Pulmonary artery endothelial cell (primary cell): ENCODE measurements around the gene OPCML. TPM values are rescaled to one million over a fixed set of nuclear protein-coding genes. Genes with fewer than 3 reads are reported as not detected.

ENCODE experiments used
- DNase-seq: peaks from one replicate; pipeline ENCODE4 v3.0.0-alpha.2; 2011; ENCODE audit warnings: low read depth, low spot score
- total RNA-seq: library from RNA; depleted of rRNA; stranded (reverse); fragments of >200 nt; gene quantifications from 2 replicates; pipeline ENCODE4 v1.2.3, GENCODE V29; 2014

The OPCML gene
- total RNA-seq, 1 donor from 2014 or later, result not detected

DNA sequence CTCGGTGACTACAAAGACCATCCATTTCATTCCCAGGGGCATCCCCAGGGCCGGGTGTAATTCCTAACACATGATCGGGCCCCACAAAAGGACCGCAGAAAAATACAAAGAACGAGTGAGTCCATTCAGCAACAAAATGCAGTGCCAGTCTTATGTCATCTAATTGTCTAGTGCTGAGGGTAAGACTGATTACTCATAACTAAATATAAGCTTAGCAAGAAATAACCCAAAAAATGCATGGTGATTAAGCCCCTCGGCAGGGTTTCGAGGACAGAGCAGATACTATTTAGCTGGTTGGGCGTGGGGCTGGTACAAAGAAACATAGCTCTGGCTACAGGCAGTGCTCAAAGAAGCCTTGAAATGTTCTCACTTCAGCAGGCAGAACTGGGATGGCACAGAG, 1078.9 kb downstream of the OPCML start:
- no peak for DNase-seq

DNA sequence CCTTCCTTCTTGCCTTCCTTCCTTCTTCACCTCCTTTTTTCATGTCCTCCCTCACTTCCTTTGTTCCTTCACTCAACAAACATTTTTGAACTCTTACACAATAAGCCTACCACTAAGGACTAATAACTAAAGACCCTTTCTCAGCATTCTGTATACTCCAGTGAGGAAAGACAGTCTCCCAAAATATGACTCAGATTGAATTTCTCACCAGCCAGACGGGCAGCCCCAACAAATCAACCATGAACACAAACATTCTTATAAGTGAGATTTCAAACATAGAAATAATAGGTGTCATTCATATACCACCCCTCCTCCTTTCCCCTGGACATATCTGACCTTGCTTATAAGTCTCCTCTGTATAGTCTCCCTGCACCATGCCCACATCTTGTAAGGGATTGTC, 1079.7 kb downstream of the OPCML start:
- no peak for DNase-seq

DNA sequence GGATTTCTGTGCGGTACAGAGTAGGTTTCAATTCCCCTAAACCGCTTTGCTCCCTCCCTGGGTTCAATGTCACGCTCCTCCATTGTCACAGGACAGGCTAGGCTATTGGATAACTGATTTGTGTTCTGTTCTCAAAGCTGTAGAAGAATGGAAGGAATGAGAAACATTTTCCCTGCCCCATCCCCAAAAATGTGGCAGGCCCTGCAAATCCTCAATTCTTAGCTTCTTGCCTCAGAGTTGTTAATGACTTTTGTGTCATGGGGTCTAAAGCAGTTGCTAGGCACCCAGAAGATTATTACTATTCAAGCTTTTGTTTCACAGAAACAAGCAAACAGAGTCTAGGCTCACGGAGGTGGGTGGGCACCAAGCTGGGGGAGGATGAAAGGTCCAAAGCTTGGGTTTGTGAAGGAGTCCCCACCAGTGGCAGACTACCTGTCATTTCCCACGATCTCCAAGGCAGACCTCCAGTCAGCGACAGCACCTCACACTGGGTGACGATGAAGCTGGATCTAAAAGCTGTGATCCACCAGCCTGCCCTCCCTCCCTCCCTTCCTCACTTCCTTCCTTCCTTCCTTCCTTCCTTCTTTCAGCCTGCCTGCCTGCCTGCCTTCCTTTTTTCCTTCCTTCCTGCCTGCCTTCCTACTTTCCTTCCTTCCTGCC, 1080.2 kb downstream of the OPCML start:
- DNase-seq, result no peak

DNA sequence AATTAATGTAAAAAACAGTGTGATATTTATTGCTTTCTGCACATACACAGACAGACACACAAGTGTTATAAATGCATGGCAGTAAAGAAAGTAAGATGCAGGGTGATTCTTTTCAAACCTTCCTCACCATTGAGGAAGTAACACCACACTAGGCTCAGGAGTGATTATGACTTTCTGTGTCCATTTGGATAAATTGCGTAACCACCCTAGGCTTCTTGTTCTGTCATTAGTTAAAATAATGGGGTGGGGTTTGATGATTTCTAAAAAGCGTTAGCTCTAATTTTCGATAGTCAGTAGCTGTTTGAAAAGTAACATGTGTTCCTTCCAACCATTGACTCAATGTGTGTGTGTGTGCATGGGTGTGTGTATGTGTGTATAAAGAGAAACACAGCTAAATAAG, 1081.7 kb downstream of the OPCML start:
- DNase-seq, result no peak

DNA sequence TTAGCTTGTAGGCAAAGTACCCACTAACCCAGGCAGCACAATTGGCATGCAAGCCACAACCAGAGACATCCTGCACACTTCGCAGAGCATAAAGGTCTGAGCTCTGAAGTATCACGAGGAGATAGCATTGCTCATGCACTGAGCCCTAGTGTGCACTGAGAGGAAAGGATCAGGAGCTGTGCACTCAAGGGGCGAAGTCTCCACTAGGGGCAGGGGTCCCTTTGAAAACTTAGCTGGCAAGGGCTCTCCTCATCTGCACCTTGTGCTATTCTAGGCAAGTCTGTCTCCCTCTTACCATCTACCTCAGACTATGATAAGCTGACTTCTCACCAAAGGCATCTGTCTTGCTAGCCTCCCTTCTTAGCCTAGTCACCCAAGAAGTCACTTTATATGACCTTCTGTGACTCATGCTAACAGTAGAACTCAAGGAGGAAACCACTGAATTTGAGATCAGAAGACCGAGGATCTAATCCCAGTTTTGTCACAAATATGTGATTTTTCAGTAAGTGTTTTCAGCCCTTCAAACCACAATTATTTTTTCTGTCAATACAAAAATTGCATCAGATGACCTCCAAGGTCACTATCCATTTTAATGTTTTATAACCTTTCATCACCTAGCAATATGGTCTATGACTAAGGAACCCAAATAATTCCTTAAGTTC, 1083.8 kb downstream of the OPCML start:
- DNase-seq, result no peak

DNA sequence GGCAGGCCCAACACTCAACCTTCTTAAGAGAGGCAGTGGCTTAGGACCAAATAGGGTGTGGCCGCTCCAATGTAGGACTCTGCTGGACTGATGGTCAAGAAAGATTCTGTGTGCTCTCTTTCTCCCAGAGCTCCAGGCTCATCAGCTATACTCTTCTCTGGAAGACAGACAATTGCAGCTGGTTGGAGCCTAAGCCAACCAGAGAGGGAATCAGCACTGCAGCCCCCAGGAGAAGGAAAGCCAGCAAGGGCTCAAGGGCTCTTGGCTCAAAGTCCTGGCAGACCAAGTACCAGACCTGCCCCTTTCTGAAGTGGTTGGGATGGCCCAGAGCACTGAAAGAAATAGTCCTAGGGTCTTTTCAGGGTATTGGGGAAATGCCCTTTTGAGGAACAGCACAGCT, 1084.5 kb downstream of the OPCML start:
- DNase-seq, result no peak

DNA sequence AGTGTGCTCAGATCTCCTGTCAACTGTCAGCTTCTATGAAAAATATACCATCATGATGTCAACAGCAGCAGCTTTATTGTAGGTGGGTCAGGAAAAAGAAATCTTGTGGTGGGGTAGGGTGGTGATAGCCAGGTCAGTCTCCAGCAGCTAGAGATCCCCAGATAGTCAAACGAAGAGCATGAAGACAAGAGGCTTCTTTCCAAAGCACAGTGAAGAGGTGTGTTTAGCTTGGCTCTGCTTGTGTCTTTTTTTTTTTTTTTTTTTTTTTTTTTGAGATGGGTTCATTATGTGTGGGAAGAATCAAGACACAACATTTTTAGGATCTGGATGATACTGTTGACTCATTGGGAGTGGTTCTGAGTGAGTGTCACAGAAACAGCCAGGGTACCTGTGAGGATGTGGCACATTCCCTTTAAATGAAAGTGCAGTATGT, 1086.4 kb downstream of the OPCML start:
- DNase-seq, result no peak

DNA sequence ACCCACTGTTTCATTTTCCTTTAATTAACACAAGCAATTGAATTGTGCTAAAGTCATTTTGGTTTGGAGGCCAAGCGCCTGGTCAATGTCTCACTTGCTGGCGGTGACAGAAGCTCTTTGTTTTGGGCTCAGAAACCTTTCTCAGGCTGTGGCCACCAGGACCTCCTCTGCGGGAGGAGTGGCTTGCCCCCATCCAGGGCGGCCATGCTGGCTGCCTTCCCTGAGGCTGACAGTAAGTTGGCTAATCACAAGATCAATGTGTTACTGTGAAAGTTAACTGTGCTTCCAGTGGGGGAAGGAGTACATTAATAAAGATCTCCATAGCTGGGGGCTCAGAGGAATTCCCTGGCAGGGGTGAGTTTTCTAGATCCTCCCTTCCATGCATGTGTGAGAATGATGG, 1087.4 kb downstream of the OPCML start:
- no peak for DNase-seq

DNA sequence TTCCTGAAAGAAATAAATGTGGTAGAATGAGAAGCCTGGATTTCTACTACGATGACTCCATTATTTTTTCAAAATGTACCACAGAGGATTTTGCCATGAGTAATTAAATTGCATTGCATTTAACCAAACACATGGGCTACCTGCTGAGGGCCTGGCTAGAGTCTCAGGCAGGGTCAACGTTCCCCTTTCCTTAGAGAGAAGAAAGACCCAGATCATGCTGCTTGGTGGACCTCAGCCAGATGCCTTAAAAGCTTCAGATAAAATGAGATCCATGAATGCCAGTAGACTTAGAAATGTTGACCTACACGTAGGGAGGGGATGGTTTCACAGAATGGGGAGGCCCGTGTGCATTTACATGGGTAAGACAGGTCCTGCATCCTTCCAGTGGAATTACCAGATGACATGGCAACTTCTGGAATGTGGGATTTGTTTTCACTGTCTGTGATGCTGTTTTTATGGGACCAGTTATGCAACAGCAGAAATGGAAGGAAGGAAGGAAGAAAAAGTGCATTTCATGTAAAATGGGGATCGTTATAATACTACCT, 1092.5 kb downstream of the OPCML start:
- DNase-seq, result no peak

DNA sequence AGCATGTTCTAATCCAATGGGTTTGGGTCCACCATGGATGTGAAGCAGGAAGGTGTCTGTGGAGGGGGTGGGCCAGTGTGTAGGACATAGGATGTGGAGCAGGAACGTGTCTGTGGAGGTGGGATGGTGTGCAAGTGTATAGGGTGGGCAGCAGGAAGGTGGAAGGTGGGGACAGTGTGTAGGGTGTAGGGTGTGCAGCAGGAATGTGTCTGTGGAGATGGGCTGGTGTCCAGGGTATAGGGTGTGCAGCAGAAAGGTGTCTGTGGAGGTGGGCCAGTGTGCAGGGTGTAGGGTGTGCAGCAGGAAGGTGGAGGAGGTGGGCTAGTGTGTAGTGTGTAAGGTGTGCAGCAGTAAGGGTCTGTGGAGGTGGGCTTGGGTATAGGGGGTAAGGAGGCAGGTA, 1093.9 kb downstream of the OPCML start:
- DNase-seq, result no peak

DNA sequence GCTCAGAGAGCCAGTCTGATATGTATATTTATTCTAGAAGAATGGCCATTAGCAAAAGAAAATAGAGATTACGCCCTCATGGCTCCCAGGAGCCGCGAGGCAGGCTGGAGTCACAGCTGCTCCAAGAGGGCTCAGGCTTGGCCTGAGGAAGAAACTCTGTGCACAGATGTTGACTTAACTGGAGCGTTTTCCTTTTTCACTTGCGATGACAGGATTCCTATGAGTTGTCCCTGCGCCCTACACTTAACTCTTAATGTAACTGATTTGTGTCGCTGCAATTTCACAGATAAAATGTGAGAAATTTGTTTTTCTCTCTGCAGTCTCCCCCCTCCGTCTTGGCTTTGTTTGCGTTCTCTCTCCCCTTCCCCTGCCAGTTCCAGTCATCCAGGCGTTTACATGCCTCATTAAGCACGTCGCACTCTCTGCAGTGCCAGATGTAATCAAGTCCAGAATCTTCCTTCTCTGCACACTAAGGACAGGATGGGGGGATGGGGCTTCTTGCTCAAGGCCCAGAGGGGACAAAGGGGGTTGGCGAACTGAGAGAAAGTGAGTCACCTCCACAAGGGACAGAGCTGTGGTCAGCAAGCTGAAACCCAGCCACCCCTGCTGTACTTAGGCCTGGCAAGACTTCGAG, 1101.8 kb downstream of the OPCML start:
- DNase-seq, result no peak

DNA sequence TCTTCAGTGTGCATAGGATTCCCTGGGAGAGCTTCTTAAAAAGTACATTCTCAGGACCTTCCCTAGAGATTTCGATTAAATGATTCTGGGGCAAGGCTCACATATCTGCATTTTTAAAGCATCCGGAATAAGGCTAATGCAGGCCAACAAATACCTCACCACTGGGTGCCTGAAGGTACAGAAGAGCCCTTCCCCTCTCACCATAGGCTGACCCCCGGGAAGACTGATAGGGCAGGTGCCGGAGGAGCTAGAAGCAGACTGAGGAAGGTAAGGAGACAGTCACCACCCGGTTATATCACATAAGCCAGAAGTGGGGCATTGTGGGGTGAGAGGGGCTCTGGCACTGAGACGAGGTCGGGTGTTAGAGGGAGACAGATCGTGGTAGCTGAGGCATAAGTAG, 1102.6 kb downstream of the OPCML start:
- no peak for DNase-seq

DNA sequence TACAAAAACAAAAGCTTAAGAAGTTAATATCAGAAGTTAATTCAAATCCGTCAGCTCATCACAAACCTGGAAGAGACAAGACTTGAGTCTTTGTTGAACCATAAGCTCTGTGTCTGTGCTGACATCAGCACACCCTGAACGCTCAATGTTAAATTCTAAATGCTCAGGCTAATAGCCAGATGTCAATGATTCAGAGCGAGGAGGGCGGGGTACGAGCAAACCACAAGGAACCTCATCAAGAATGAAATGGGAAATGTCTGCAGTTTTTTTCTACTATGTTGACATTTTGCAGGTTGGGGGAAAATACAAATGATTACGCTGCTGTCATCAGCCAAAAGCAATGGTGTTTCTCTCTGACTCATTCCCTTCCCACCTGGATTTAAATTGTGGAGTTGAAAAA, 1104.7 kb downstream of the OPCML start:
- DNase-seq, result no peak

DNA sequence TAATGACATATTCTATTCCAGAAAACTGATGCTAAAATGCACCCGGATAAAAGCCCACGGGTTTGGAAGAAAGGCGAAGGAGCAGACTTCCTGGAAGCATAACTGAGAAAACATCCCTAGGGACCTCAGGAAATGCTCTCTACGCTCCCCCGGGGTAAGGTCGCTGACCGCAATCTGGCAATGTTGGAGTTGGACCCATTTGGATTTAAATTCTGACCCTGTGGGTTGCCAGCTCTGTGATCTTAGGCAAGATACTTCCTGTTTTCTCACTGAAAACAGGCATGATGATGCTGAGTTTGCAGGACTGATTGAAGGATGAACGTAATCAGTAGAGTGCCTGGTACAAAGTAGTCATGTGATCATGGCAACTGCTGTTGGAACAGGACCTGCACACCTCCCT, 1107.9 kb downstream of the OPCML start:
- DNase-seq, result no peak

DNA sequence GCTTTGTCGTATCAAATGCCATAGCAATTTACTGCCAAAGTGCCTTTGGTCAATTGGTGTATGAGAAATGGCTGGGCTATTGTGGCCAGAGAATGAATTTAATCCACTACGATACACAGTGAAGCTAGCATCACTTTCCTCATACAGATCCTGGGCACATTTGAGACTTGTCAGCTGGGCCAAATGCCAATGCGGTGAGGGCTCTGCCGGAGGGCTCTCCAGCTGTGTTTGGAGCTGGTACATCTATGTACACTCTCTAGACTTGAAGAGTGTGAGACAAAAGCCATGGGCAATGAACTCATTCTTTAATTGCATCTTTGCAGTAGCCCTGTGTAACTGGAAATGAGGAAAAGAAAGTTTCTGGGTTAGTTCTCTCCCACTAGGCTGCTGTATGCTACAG, 1109.0 kb downstream of the OPCML start:
- DNase-seq, result no peak

DNA sequence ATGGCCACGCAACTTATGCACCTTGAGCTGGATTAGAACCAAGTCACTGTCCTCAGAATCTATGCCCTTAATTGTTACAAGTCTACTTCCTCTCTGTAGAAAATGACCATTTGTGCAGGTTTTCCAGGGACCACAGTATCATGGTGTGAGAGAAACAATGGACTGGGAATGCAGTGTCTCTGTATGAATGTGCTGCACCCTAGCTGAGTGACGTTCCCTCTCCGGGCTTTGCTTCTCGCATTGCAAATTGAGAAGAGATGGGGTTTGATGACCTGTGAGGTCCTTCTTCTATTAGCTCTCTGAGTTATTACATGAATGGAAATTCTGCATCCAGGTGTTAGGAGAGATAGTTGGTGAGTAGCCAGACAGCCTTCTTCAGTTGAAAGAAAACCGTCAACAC, 1109.6 kb downstream of the OPCML start:
- DNase-seq, result no peak

DNA sequence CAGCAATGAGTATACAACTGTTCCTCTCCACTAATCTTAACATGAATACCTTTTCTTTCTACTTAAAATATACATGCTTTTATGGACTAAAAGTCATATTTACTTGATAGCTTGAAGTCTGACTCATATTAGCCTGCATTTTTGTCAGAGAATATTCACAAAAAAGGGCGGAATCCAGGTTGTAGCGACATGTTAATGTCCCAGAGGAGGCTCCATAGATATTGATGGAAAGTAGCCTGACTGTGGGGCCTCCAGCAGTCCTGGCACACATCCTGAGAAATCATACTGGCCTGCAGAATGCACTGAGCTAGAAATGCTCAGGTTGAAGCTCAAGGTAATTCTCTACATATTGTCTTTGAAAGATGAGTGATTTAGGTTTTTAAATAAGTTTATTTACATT, 1110.7 kb downstream of the OPCML start:
- no peak for DNase-seq

DNA sequence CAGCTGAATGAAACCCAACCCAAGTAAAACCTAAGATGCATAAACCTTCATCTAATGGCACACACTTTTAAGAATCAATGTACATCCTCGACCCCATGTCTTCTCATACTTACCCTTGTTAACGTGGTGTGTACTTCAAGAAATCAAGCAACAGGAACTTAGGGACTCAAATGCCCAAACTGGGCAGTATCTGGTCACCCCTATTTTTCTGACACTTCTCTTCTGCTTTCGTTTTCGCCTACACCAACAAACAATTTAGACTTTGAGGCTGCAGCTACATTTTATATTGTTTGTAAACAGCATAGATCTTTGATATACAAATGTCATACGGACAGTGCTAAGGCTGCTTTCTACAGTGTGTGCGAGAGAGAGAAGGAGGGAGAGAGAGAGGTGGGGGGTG, 1117.8 kb downstream of the OPCML start:
- no peak for DNase-seq

DNA sequence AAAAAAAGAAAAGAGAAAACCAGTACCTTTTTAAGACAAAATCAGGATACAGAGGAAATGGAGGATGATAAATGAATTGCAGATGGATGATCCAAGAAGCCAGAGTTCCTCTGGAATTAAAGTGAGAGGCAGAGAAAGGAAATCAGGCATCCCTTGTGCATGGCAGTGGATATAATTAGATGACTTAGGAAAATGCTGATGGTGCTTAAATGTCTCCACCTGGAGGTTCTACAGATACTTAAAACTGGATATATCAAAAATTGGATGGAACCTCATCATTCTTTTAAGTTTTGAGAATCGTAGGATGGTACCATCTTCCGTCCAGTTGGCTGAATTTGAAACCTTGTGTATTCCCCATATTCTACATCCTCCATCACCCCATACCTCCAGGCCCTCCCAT, 1121.9 kb downstream of the OPCML start:
- no peak for DNase-seq

DNA sequence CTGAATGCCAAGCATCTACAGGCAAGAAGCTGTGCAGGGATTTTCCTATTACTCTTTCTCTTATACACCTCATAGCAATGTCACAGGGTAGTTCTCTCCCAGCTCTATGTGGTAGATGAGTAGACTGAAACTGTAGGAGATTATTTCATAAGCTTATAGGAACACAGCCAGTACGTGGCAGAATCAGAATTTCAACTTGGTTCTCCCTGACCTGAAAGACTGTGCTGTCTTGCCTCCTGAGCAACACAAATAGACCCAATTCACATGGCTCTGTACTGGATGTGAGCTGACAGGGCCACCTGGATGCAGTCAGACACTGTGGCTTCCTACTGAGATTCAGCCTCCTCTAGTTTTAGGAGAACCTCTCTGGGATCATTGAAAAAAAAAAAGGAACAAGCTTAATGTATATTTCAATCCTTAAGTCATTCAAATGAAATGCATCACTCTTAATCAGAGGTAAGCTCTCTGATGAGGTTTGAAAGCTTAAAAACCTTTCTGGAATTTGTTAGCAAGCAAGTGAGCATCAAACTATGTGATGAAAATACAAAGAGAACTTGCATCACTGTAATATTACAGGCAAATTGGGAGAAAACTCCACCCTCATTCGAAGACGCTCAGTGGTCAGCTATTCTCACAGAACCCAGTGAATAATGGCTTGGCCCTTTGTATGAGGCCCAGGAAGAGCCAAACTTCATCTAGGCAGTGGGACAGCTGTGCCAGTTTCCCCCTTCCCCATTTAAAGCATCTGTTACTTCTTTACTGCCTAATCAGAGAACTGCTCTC, 1122.5 kb downstream of the OPCML start:
- no peak for DNase-seq

DNA sequence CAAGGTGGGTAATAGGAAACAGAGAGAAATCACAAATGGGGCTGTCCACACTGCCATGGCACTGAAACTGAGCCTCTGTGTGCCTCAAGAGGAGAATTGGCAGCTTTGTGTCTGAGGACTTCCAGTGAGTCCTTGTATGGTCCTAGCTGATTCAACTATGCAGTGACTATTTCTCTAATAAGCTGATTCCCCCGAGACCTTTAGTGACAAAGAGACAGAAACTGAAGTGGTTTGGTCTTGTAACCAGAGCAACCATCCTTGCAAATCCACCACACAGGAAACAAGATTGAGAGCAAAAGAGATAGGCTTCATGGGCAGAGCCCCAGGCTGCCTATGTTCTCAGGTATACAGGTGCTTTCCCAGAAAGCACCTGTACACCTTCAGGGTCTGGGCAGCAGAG, 1123.4 kb downstream of the OPCML start:
- no peak for DNase-seq

DNA sequence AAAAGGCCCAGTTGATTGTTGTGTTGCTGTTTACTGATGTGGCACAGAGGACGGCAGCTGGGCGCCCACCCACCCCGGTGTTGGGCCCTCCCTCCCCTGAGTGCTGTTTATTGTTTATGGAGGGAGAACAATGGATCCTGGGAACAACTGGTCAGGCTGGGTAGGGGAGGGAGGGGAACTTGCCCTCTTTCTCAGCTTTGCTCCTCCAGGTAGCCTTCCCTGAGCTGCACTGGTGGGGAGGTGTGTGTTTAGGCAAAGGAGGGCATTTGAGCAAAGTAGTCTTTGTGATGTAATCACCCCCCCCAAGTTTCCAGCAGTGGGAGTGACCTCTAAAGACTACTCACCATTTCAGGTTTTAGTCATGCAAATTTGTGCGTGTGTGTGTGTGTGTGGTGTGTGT, 1126.6 kb downstream of the OPCML start:
- DNase-seq, result no peak
